ENCODE measurements around the gene GNPTG. TPM values are rescaled to one million over a fixed set of nuclear protein-coding genes. Genes with fewer than 3 reads are reported as not detected.

Gene GNPTG
- polyA plus RNA-seq, 1 of the 3 experiments (the other 2 are of a cell fraction): 113 TPM

DNA sequence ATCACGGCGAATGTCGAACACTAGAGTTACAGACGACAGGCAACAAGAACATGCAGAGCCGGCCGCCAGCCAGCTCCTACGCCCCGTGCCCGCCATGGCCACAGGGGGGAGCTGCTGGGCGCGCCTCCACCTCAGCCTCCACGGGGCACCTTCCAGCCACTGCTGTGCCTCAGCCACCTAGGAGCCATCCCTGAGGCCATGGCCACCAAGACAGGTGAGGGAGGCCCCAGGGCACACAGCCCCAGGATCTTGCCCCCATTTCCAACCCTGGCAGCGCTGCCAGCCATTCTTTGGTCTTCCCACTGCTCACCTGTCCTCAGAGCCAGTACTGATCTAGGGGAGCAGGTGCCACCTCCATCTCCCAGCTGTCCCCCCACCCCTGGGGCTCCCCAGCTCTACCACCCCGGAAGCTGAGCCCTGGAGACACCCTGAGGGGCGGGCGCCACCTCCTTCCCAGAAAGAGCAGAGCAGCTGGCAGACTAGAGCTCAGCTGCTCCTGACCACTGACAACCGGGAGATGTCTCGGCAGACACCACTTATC, 11.8 kb downstream of the GNPTG start:
- no peaks in the 10 kb centered on the region for H3K4me1 ChIP-seq (ENCODE audit: control insufficient read depth in 1 of 2, insufficient read depth in 2 of 2, low read depth in 1 of 2, low read length in 1 of 2)
- TF ChIP-seq, protein P1, sequence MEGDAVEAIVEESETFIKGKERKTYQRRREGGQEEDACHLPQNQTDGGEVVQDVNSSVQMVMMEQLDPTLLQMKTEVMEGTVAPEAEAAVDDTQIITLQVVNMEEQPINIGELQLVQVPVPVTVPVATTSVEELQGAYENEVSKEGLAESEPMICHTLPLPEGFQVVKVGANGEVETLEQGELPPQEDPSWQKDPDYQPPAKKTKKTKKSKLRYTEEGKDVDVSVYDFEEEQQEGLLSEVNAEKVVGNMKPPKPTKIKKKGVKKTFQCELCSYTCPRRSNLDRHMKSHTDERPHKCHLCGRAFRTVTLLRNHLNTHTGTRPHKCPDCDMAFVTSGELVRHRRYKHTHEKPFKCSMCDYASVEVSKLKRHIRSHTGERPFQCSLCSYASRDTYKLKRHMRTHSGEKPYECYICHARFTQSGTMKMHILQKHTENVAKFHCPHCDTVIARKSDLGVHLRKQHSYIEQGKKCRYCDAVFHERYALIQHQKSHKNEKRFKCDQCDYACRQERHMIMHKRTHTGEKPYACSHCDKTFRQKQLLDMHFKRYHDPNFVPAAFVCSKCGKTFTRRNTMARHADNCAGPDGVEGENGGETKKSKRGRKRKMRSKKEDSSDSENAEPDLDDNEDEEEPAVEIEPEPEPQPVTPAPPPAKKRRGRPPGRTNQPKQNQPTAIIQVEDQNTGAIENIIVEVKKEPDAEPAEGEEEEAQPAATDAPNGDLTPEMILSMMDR (IDR thresholded peaks at IDR 0.05): peak; percentile 67
- TF ChIP-seq RAD21 (IDR thresholded peaks at IDR 0.05; ENCODE audit: low read length) (peak; percentile 33; the same call in 1 of the 2 replicates), NFIC (IDR thresholded peaks at IDR 0.05; ENCODE audit: borderline replicate concordance) (no peak), SMC3 (IDR thresholded peaks at IDR 0.05; ENCODE audit: low read depth, low read length) (peak; percentile 47)
- TF ChIP-seq, protein P2, sequence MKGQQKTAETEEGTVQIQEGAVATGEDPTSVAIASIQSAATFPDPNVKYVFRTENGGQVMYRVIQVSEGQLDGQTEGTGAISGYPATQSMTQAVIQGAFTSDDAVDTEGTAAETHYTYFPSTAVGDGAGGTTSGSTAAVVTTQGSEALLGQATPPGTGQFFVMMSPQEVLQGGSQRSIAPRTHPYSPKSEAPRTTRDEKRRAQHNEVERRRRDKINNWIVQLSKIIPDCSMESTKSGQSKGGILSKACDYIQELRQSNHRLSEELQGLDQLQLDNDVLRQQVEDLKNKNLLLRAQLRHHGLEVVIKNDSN (IDR thresholded peaks at IDR 0.05; ENCODE audit: borderline replicate concordance, low read depth): no peak
- CTCF ChIA-PET: interaction anchor here (0.8 to 3.9 kb wide), 19 partner anchors 8 to 315 kb away, joined by 3 to 39 read pairs (median 5); partner anchors contain the start of genes JPT2 and UQCC4
- no peak overlapping the region for H3K4me3 ChIP-seq (ENCODE audit: low read depth in 2 of 2, low read length in 1 of 2)
- no peak overlapping the region for H3K9ac ChIP-seq
- WGBS (ENCODE audit: low lambda C conversion rate): 78% methylated on average over 18 of the region's 18 CpGs
- no peaks in the 10 kb centered on the region for H3K27me3 ChIP-seq (ENCODE audit: insufficient read depth)
- peak; percentile 88 for DNase-seq
- H2AFZ ChIP-seq (ENCODE audit: low read depth): no peak overlapping the region
- H3K79me2 ChIP-seq (ENCODE audit: insufficient read depth): peaks cover 41% of the 10 kb centered on the region; the same call in 1 of the 2 replicates
- no peaks in the 10 kb centered on the region for H3K9me2 ChIP-seq
- POLR2A ChIA-PET: interaction anchor here (0.7 to 1.1 kb wide), 2 partner anchors 10 to 66 kb away, joined by 3 read pairs; no protein-coding TSS in a partner anchor
- H3K9me3 ChIP-seq: no peaks in the 10 kb centered on the region
- peaks cover 11% of the 10 kb centered on the region; the same call in 1 of the 2 replicates for H4K20me1 ChIP-seq (ENCODE audit: insufficient read depth)
- H3K36me3 ChIP-seq (replicated peaks in 1 of 2; ENCODE audit: control insufficient read depth in 1 of 2, insufficient read depth in 2 of 2, low read length in 1 of 2): peaks cover 10 to 54% of the 10 kb centered on the region in 2 experiments
- H3K27ac ChIP-seq (ENCODE audit: low read depth in 2 of 2, low read length in 1 of 2): no peak overlapping the region
- H3F3A ChIP-seq (replicated peaks; ENCODE audit: insufficient read depth): peaks cover 13% of the 10 kb centered on the region
- H3K4me2 ChIP-seq: no peak overlapping the region

DNA sequence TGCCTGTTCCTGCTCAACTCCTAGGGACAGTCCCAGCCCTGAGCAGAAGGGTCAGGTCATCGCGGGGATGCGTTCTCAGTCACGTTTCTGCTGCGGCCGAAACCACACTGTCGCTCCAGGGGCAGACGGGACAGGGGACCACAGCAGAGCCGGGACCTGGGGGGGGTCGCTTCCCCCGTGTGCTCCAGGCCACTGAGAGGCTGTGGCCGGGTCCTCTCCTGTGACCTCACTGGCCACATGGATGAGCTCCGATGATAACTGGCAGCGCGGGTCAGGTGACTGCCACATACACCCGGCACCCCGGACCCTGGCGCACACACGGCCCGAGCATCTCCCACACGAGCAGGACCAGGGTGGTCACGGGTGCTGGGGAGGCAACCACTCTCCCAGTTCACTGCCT, 12.8 kb downstream of the GNPTG start:
- peaks cover 11% of the 10 kb centered on the region for H3F3A ChIP-seq (replicated peaks; ENCODE audit: insufficient read depth)
- TF ChIP-seq POLR2AphosphoS5 (IDR thresholded peaks at IDR 0.05; ENCODE audit: low read depth, low read length): no peak
- no peak for TF ChIP-seq FOXM1 (IDR thresholded peaks at IDR 0.05; ENCODE audit: low read depth)
- TF ChIP-seq, protein P2 (IDR thresholded peaks at IDR 0.05; ENCODE audit: borderline replicate concordance, low read depth): no peak
- no peak for TF ChIP-seq RXRA (IDR thresholded peaks at IDR 0.05; ENCODE audit: borderline replicate concordance, low read depth)
- no peak for TF ChIP-seq TAF1 (IDR thresholded peaks at IDR 0.05; ENCODE audit: borderline replicate concordance, low read depth, low read length)
- TF ChIP-seq, protein P3, sequence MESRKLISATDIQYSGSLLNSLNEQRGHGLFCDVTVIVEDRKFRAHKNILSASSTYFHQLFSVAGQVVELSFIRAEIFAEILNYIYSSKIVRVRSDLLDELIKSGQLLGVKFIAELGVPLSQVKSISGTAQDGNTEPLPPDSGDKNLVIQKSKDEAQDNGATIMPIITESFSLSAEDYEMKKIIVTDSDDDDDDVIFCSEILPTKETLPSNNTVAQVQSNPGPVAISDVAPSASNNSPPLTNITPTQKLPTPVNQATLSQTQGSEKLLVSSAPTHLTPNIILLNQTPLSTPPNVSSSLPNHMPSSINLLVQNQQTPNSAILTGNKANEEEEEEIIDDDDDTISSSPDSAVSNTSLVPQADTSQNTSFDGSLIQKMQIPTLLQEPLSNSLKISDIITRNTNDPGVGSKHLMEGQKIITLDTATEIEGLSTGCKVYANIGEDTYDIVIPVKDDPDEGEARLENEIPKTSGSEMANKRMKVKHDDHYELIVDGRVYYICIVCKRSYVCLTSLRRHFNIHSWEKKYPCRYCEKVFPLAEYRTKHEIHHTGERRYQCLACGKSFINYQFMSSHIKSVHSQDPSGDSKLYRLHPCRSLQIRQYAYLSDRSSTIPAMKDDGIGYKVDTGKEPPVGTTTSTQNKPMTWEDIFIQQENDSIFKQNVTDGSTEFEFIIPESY (IDR thresholded peaks at IDR 0.05; ENCODE audit: borderline replicate concordance, low read depth): no peak
- TF ChIP-seq NRF1 (IDR thresholded peaks at IDR 0.05; ENCODE audit: low read depth, low read length): no peak
- no peak overlapping the region for H3K4me2 ChIP-seq
- H3K27ac ChIP-seq (ENCODE audit: low read depth in 2 of 2, low read length in 1 of 2): no peak overlapping the region
- DNase-seq: no peak
- peaks cover 32% of the 10 kb centered on the region; the same call in 1 of the 2 replicates for H3K79me2 ChIP-seq (ENCODE audit: insufficient read depth)
- H3K4me1 ChIP-seq (ENCODE audit: control insufficient read depth in 1 of 2, insufficient read depth in 2 of 2, low read depth in 1 of 2, low read length in 1 of 2): no peaks in the 10 kb centered on the region
- H3K36me3 ChIP-seq (replicated peaks in 1 of 2; ENCODE audit: control insufficient read depth in 1 of 2, insufficient read depth in 2 of 2, low read length in 1 of 2): peaks cover 10 to 54% of the 10 kb centered on the region in 2 experiments
- no peak overlapping the region for H2AFZ ChIP-seq (ENCODE audit: low read depth)
- H3K9ac ChIP-seq: no peak overlapping the region
- H3K9me3 ChIP-seq: no peaks in the 10 kb centered on the region
- H3K27me3 ChIP-seq (ENCODE audit: insufficient read depth): no peaks in the 10 kb centered on the region
- no peaks in the 10 kb centered on the region for H3K9me2 ChIP-seq
- POLR2A ChIA-PET: no interaction called here
- 87% methylated on average over 11 of the region's 22 CpGs for WGBS (ENCODE audit: low lambda C conversion rate)
- peaks cover 10% of the 10 kb centered on the region; the same call in 1 of the 2 replicates for H4K20me1 ChIP-seq (ENCODE audit: insufficient read depth)
- CTCF ChIA-PET: interaction anchor here (0.7 to 3.9 kb wide), 10 partner anchors 9 to 314 kb away, joined by 3 to 39 read pairs (median 4); partner anchors contain the start of gene JPT2
- H3K4me3 ChIP-seq (ENCODE audit: low read depth in 2 of 2, low read length in 1 of 2): no peak overlapping the region
